ENCODE measurements around the gene TBCEL.
A peak's percentile ranks its signal among the peaks of the same experiment; 100 is the strongest.
"Not testable (repeated sequence)": the region's sequence is repeated elsewhere in the genome, so short reads cannot be mapped to it uniquely, and the experiment has no call there.

TBCEL gene

DNA sequence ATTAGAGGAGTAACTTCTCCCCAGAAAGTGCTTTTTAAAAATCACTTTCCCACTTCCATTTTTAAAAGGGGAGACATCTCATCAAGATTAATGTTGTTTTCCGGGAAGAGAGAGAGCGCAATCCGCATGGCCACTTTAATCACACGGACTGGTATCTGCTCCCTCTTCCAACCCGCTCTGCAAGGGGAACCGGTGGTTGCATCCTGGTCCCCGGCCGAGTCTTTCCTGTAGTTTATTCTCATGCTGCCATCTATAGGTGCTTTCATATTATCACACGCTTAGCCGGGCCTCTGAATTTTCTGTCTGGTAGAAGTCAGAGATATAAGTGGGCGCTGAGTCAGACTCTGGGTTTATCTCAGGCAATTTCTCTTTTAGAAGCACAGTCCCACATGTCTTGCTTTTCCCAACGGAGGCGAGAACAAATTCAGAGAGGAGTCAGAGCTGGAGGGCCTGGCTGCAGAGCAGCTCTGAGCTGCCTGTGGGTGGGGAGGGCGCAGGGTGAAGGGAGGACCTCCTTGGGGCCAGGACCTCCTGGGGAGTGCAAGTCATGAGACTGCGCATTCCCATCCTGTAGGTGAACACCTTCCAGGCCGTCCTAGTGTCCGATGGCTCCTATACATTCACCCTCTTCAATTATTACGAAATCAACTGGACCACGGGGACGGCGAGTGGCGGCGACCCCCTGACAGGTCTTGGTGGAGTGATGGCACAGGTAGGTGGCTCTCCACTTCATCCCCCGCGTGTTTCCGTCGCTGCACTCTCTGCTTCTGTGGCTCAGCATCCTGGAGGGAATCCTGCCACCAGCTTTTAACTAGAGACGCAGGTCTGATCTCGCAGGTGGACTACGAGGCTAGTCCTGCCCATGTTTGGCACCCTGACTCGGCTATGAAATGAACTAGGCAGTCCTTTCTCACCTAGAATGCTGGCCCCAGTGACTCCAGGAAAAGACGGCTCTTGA lies 88.9 kb downstream of the TBCEL start:
- no peaks in the 10 kb centered on the region for H4K20me1 ChIP-seq (ENCODE audit: low read depth, low read length)

GRCh38 chr11:121113611-121114010 lies 89.7 kb downstream of the TBCEL start:
- TF ChIP-seq, protein P1, sequence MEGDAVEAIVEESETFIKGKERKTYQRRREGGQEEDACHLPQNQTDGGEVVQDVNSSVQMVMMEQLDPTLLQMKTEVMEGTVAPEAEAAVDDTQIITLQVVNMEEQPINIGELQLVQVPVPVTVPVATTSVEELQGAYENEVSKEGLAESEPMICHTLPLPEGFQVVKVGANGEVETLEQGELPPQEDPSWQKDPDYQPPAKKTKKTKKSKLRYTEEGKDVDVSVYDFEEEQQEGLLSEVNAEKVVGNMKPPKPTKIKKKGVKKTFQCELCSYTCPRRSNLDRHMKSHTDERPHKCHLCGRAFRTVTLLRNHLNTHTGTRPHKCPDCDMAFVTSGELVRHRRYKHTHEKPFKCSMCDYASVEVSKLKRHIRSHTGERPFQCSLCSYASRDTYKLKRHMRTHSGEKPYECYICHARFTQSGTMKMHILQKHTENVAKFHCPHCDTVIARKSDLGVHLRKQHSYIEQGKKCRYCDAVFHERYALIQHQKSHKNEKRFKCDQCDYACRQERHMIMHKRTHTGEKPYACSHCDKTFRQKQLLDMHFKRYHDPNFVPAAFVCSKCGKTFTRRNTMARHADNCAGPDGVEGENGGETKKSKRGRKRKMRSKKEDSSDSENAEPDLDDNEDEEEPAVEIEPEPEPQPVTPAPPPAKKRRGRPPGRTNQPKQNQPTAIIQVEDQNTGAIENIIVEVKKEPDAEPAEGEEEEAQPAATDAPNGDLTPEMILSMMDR (IDR thresholded peaks at IDR 0.05; ENCODE audit: insufficient read depth, low read length, poor library complexity, severe bottlenecking): no peak
- TF ChIP-seq EZH2phosphoT487 (conservative IDR thresholded peaks at IDR 0.05; ENCODE audit: low read length): no peak
- Histone ChIP-seq H3K9ac (ENCODE audit: low read length) (no peak overlapping the region), H2AFZ (ENCODE audit: low read depth, low read length, severe bottlenecking) (no peak overlapping the region), H3K9me2 (replicated peaks; ENCODE audit: insufficient read depth, low read length) (no peaks in the 10 kb centered on the region), H3K27ac (ENCODE audit: low read depth, low read length) (no peak overlapping the region), H3K4me2 (ENCODE audit: low read depth, low read length, poor library complexity, severe bottlenecking) (no peak overlapping the region), H3K9me3 (ENCODE audit: insufficient read depth, low read length) (no peaks in the 10 kb centered on the region), H4K20me1 (ENCODE audit: low read depth, low read length) (no peaks in the 10 kb centered on the region), H3K79me2 (ENCODE audit: insufficient read depth, low read length) (no peaks in the 10 kb centered on the region), H3K4me3 (ENCODE audit: insufficient read depth, low read length, poor library complexity, severe bottlenecking) (no peak overlapping the region), H3K36me3 (ENCODE audit: low read length) (no peaks in the 10 kb centered on the region), H3K27me3 (ENCODE audit: low read length) (no peaks in the 10 kb centered on the region), H3F3A (ENCODE audit: insufficient read depth) (no peaks in the 10 kb centered on the region)

More for the DNA sequence above, 88.9 kb downstream of the TBCEL start:
- H3K9me3 ChIP-seq (ENCODE audit: insufficient read depth, low read length): no peaks in the 10 kb centered on the region
- H3K79me2 ChIP-seq (ENCODE audit: insufficient read depth, low read length): no peaks in the 10 kb centered on the region
- H3K36me3 ChIP-seq (ENCODE audit: low read length): no peaks in the 10 kb centered on the region
- H3K27ac ChIP-seq (ENCODE audit: low read depth, low read length): no peak overlapping the region
- TF ChIP-seq, protein P1 (IDR thresholded peaks at IDR 0.05; ENCODE audit: insufficient read depth, low read length, poor library complexity, severe bottlenecking): peak; percentile 50
- TF ChIP-seq EZH2phosphoT487 (conservative IDR thresholded peaks at IDR 0.05; ENCODE audit: low read length): no peak
- H3K27me3 ChIP-seq (ENCODE audit: low read length): no peaks in the 10 kb centered on the region
- no peak overlapping the region for H3K4me3 ChIP-seq (ENCODE audit: insufficient read depth, low read length, poor library complexity, severe bottlenecking)
- no peaks in the 10 kb centered on the region for H3K9me2 ChIP-seq (replicated peaks; ENCODE audit: insufficient read depth, low read length)
- H2AFZ ChIP-seq (ENCODE audit: low read depth, low read length, severe bottlenecking): no peak overlapping the region
- no peak overlapping the region for H3K9ac ChIP-seq (ENCODE audit: low read length)
- no peaks in the 10 kb centered on the region for H3F3A ChIP-seq (ENCODE audit: insufficient read depth)
- no peak overlapping the region for H3K4me2 ChIP-seq (ENCODE audit: low read depth, low read length, poor library complexity, severe bottlenecking)

- not testable (repeated sequence) for H3K9me2 ChIP-seq (replicated peaks; ENCODE audit: insufficient read depth, low read length); H2AFZ ChIP-seq (ENCODE audit: low read depth, low read length, severe bottlenecking)
Observed at GRCh38 chr11:121115024-121115423, 91.1 kb downstream of the TBCEL start.

DNA sequence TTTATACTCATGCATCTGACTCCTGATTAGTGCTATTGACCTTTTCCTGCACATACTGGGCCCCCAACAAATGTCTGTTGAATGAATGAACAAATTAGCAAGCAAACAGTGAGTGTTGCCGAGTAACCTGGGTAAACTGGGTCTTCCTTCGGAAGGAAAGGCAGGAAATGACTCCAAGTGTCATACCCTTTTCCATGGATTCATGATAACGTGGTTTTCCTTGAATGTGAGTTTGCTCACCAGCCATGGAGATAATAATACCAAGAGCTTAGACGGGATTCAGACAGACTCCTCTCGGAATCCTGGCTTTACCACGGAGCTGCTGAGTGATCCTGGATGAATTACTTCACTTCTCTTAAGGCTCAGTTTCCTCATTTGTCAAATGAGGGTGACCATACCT lies 93.9 kb downstream of the TBCEL start:
- H3K36me3 ChIP-seq (ENCODE audit: low read length): no peaks in the 10 kb centered on the region
- H2AFZ ChIP-seq (ENCODE audit: low read depth, low read length, severe bottlenecking): no peak overlapping the region
- no peaks in the 10 kb centered on the region for H3K9me3 ChIP-seq (ENCODE audit: insufficient read depth, low read length)
- no peak overlapping the region for H3K9ac ChIP-seq (ENCODE audit: low read length)
- no peak overlapping the region for H3K4me3 ChIP-seq (ENCODE audit: insufficient read depth, low read length, poor library complexity, severe bottlenecking)
- no peaks in the 10 kb centered on the region for H3F3A ChIP-seq (ENCODE audit: insufficient read depth)
- no peaks in the 10 kb centered on the region for H3K9me2 ChIP-seq (replicated peaks; ENCODE audit: insufficient read depth, low read length)
- H3K27me3 ChIP-seq (ENCODE audit: low read length): no peaks in the 10 kb centered on the region
- no peak overlapping the region for H3K4me2 ChIP-seq (ENCODE audit: low read depth, low read length, poor library complexity, severe bottlenecking)
- no peak overlapping the region for H3K27ac ChIP-seq (ENCODE audit: low read depth, low read length)
- H3K79me2 ChIP-seq (ENCODE audit: insufficient read depth, low read length): no peaks in the 10 kb centered on the region
- no peaks in the 10 kb centered on the region for H4K20me1 ChIP-seq (ENCODE audit: low read depth, low read length)
- TF ChIP-seq, protein P1 (IDR thresholded peaks at IDR 0.05; ENCODE audit: insufficient read depth, low read length, poor library complexity, severe bottlenecking): no peak
- no peak for TF ChIP-seq EZH2phosphoT487 (conservative IDR thresholded peaks at IDR 0.05; ENCODE audit: low read length)

More at GRCh38 chr11:121115024-121115423, 91.1 kb downstream of the TBCEL start:
- not testable (repeated sequence) for H3K9ac ChIP-seq (ENCODE audit: low read length); H3K36me3 ChIP-seq (ENCODE audit: low read length); H4K20me1 ChIP-seq (ENCODE audit: low read depth, low read length); H3K79me2 ChIP-seq (ENCODE audit: insufficient read depth, low read length); H3K4me2 ChIP-seq (ENCODE audit: low read depth, low read length, poor library complexity, severe bottlenecking); H3K27ac ChIP-seq (ENCODE audit: low read depth, low read length); H3K4me3 ChIP-seq (ENCODE audit: insufficient read depth, low read length, poor library complexity, severe bottlenecking); H3F3A ChIP-seq (ENCODE audit: insufficient read depth); H3K27me3 ChIP-seq (ENCODE audit: low read length); H3K9me3 ChIP-seq (ENCODE audit: insufficient read depth, low read length)

All from SU-DHL-6 (cell line).